HG03108 (cell line): Measurements from ENCODE around the gene DNAAF9.

Source experiments
- ATAC-seq: cut with Tn5 transposase; IDR thresholded peaks from one replicate; pipeline ENCODE4 v1.9.1; 2021; ENCODE audit warnings: moderate library complexity; ENCODE audit not compliant: unreplicated experiment

Gene DNAAF9

DNA sequence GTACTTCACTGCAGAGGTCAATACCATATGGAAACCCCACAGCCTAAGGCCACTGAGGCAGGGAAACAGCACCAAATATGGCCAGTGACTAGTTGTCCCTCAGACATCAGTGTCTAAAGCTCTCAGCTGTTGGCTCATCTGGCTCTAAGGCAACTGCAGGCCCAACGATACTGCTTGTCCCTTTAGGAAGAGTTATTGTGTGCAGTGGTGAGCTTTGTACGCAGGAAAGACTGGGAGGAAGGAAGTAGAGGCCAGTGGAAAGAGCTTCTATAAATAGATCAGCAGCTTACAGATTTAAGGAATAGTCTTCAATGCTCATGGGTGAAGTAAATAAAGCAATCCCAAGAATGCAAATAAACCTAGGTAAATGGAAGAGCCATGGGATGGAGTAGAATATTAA, 29.3 kb downstream of the DNAAF9 start:
- ATAC-seq: no peak

- no peak for ATAC-seq
Observed at GRCh38 chr20:3377644-3378043, 29.8 kb downstream of the DNAAF9 start.

DNA sequence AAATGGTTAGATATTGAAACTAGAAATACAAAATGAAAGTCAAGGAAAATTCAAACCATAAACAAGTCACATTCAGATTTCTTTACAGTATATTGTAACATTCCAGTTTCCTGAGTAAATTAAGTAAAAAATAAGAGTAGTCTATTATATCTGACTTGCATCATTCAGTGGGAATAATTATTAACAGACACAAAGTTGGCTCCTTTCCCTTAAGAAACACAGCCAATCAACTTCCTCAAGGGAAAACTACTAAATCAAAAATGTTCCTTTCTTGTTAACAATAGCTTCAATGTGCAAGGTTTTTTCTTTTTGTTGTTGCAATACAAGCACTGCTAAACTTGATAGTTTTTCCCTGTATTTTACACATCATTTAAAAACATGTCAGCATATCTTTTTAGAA, 33.2 kb downstream of the DNAAF9 start:
- no peak for ATAC-seq

- no peak for ATAC-seq
Observed at GRCh38 chr20:3371754-3372153, 35.7 kb downstream of the DNAAF9 start.

- no peak for ATAC-seq
Observed at GRCh38 chr20:3367089-3367488, 40.4 kb downstream of the DNAAF9 start.

- ATAC-seq: no peak
Observed at GRCh38 chr20:3364323-3365013, 43.0 kb downstream of the DNAAF9 start.

DNA sequence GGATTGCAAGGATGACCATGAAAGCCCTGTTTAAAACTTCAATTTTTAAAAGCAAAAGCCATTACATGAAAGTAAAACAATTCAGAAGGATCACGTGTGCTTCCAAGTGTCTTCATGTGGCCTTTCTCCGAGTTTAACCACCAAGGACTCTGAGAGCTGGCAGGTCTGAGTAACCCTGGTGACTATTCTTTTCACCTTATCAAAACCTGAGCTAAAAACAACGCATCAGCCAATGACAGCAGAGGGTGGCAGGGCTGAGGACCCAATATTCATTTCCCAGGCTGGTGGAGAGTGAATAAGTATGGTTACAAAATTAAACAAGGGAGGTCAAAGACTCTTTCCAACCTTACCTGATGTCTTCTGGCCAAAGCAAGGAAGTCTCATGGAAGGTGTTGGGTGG, 46.7 kb downstream of the DNAAF9 start:
- no peak for ATAC-seq

DNA sequence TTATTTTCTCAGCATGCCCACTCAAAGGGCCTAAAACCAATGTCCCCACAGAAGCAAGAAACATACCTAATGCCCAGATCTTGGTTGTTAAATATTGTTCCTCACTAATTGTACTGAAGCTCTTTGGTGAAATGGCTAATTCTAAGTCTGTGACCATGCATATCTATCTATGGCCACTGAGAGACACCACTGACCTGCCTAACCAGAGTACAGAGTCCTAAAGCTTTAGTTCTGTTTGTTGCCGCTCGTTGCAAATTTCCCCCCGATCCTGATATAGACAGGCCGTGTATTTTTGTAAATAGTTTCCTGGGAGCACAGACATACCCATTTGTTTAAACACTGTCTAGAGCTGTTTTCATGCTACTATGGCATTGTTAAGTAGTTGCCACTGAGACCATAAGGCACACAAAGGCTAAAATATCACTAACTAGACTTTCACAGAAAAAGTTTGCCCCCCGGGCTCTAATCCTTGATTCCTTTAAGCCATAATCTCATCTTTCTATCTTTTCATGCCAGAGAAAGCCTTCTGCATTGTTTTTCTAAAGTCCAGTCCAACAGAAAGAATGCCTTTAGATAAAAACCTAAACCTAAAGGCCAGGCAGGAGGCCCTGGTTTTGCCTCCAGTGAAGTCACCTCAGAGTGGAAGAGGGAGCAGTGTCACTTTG, 48.7 kb downstream of the DNAAF9 start:
- no peak for ATAC-seq
